CD4-positive, alpha-beta T cell treated with Interleukin-6 for 4 hours (primary cell): ENCODE data around the gene ELL.

Experiments used
- DNase-seq: peaks from one replicate; pipeline ENCODE4 v3.0.0-alpha.2; 2020; ENCODE audit warnings: mixed read lengths

ELL gene

DNA sequence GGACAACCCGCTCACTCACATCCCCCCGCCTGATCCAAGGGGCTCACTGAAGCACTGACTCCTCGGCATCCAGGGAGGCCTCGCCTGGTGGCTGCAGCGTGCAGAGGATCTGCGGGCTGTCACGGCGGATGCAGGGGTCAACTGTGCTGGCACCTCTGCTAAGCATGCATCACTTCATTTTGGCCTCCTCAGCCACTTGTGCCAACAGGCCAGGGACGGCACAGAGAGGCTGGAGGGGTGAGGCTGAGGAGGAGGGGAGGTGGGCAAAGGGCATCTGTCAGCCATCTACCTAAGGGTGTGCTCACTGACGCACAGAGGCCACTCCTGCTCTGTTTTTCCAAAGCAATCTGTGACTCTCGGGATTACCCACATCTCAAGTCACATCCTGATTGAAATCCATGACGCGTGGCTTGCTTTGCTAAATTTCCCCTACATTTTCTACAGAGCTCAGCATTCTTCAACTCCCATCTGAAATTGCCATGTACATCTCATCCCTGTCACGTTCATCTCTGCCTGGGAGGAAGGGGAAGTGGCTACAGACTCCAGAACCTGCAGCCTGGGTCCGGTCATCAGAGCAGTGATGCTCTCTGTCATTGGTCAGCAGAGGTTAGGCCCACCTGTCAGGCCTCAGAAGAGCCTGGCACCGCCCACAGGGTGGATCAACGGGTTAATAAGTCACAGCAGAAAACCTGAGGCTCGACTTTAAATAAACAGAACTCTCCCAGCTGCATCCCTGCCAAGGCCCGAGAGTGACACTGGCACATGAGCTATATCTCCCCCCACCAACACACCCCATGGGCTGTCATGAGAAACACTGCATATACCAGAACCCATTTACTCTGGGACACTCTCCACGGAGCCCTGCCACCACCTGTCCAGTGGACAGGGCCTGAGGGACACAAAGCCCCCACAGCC lies 17.6 kb downstream of the ELL start:
- no peak for DNase-seq

GRCh38 chr19:18503337-18503970 lies 18.4 kb downstream of the ELL start:
- DNase-seq, result no peak

- no peak for DNase-seq
Observed at GRCh38 chr19:18502638-18503294, 19.1 kb downstream of the ELL start.

DNA sequence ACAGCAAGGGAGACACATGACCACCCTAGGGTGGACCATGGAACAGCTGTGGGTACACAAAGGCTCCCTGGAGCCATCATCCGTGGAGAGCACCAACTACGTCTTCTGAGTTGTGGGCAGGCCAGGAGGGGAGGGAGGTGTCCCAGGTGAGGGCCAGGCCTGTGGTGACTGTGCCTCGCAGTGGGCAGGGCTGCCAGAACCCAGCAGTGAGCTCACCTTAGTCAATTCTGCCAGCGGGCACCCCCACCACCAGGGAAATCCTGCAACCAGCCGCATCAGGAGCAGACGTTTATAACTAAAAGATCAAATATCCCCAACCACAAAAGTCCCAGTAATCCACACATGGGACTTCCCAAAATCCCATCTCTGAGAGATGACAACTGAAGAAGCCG lies 19.6 kb downstream of the ELL start:
- DNase-seq, result no peak

DNA sequence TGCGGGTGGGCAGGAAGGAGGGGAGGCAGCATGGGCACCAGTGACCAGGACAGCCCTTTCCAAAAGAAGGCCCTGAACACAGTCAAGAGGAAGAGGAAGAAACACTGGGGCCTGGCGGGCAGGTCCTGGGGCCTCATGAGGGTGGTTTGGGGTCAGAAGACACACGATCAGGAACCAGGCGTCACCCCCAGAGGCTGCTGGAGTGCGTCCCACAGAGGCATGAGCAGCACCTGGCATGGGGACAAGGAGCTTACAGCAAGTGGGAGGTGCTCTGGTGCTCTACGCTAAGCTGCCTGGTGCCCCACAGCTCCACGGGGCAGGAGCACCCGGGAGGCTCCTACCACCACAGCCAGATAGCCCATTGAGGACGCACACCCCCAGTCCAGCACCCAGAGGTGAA lies 20.0 kb downstream of the ELL start:
- no peak for DNase-seq

DNA sequence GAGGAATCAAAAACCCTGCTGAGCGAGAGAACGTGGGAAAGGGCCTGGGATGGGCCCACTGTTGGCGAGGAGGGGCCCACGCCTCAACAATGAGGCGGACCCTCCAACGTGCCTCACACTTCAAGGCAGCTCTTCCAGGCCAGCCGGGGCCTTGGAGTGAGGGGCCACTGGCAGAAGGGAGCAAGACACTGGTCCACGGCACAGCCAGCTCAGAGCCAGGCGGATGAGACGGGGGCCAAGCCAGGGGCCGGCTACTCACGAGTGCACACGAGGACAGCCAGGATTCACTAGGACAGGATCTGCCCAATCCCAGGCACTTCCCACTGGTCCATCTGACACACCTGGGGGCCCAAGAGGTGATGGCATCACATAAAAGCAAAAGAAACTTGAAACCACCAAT lies 20.5 kb downstream of the ELL start:
- DNase-seq, result no peak

GRCh38 chr19:18500799-18501198 lies 21.1 kb downstream of the ELL start:
- DNase-seq, result no peak

DNA sequence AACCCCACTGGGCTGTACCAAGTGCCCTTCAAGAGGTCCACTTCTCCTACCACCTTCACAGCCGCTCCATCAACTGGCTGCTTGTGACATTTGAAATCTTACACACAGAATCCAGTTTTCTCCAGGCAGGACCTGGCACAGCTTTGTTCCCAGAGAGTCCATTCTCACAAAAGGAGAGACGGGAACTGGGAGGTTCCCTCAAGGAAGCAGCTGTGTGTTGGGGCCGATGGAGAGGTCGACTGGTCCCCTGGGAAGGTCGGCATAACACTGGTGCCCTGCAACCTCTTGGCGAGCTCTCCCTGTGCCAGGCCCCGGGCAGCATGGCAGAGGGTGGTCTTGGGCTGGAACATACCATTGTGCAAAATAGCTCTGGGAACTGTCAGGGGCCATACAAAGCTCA lies 21.5 kb downstream of the ELL start:
- no peak for DNase-seq

DNA sequence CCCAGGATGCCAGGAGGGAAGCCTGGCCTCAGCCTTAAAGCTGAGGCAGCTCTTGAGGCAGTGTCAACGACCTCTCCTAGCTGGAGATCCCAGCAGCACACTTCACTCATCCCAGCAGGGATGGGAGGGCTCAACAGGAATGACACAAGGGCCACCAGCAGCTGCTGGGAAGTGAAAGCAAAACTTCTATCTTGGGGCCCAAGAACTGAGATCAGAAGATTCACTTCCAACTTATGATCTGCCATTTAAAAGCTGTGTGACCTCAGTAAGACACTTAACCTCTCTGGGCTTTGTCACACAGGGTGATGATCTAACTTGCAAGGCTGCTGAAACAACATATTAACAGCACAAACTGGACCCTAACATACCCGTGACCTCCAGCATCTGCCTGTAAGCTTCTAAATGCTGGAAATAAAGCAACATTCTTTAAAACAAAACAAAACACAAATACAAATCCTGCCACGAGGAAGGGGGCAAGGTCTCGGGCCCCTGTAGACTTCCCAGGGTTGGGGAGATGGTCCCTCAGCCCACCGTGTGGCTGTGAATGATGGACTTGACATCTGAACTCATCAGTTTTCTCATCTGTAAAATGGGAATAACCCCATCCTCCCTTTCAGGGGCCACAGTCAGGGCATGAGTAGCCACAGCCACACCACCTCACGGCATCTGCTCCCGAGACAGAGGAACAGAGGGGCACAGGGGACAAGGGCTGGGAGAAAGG lies 22.7 kb downstream of the ELL start:
- no peak for DNase-seq

DNA sequence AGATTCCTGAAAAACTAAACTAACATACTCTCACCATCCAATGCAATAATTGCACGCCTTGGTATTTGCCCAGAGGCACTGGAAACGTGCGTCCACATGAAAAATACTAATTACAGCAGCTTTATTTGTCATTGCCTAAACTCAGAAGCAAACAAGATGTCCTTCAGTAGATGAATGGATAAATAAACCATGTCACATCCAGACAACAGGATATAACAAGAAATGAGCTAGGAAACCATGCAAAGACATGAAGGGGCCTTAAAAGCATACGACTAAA lies 25.0 kb downstream of the ELL start:
- DNase-seq, result no peak

DNA sequence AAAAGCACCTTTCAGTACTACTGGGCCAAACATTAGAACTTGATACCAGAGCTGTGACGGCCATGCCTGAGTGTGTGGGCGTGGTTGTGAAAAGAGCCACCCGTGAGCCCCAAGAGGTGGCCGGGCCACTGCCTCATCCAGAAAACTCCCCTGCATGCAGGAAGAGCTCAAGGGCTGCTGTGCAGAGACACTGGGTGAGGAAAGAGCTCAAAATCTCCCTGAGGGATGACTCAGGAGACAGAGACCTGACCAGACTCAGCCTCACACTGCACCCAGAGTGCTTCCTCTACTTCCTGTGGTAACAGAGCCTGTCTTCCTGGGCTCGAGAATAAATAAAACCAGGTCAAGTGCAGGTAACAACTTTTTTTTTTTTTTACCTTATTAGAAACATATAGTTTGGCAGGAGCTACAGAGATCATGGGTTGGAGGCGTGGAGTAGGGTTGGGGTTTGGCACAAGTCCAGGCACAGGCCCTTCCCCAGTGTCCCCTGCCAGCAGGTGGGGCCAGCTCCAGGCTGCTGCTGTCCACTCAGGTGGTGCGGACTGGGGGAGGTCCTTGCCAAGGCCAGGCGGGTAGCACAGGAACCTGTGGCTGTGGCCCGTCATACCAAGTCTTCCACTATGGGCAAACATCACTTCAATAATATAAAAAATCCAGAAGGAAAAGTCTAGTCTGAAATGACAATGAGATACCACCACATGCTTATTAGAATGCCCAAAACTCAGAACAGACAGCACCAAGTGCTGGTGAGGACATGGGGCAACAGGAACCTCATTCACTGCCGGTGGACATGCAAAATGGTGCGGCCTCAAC lies 25.5 kb downstream of the ELL start:
- DNase-seq, result peak; percentile 77

DNA sequence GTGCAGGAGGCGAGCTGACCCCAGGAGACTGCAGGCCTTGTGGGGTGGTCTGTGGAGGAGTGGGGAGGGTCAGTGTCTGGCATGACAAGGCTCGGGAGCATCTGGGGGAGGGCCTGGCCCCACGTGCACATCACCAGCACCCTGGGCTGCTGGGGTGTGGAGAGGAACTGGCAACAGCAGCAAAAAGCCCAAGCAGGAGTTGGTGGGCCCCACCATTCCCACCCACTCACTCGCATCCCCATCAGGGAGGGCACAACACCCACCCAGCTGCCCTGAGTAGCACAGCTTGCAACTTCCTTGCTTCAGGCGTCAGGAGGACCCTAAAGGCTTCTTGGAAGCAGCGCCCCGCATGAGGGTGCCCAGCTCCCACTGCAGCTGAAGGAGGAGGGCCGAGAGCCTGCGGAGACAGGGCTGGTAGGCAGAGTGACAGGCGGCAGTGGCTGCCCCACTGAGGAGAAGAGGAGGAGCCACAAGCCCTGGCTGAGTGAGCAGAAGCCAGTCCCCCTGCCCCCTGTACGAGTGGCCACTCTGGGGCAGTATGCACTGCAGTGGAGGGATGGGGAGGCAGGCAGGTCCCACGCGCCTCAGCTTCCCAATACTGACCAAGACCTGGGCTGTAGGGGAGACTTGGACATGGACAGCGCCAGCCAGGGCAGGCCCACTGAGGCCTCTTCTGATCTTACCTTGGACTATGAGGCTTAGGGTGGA lies 26.5 kb downstream of the ELL start:
- DNase-seq, result no peak

DNA sequence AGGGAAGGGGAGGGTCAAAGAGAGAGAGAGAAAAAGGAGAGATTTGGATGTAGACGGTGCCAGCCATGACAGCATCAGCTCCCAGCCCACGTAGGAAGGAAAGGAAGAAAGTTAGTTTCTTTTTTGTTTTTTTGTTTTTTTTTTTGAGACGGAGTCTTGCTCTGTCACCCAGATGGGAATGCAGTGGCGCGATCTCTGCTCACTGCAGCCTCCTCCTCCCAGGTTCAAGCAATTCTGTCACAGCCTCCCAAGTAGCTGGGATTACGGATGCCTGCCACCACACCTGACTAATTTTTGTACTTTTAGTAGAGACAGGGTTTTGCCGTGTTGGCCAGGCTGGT lies 27.6 kb downstream of the ELL start:
- no peak for DNase-seq

- DNase-seq, result no peak
Observed at GRCh38 chr19:18493440-18494266, 28.2 kb downstream of the ELL start.

DNA sequence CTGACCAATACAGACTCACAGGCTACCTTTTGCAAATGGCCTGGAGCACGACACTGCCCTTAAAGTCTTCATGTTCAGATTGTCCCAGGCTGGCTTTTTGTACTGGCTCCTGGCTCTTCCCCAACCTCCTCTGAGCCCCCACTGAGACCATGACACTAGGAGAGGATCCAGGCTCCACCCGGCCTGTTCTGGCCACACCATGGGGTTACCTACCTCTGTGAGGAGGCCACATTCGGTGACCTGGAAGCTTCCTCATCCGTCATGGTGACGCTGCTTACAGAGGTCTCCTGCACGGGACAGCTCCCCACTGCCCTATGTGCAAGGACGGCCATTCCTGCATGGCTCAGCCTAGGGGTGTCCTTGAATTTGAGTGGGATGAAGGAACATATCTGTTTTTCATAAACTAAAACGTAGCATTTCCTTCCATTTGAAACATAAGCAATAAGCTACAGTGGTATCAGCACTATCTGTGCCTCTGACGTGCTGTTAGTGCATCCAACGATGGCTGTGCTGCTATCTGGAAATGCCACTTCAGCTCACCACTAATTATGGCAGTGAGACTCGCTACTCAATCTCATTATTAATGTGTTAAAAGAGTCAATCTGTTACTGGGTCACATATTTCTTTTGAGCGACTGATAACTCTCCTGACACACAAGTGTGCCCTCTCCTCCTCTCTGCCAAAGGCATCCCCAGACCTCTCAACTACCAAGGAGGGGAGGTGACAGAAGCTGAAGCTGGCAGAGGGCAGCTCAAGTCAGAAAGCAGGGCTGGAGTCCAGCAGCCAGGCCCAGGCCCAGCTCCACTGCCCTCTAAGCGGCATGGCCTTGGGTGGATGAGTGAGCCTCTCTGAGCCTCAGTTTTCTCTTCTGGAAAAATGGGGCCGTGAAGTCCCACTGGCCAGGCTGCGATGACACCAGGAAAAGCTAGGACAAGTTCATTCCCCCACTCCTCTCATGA lies 29.6 kb downstream of the ELL start:
- DNase-seq, result no peak

DNA sequence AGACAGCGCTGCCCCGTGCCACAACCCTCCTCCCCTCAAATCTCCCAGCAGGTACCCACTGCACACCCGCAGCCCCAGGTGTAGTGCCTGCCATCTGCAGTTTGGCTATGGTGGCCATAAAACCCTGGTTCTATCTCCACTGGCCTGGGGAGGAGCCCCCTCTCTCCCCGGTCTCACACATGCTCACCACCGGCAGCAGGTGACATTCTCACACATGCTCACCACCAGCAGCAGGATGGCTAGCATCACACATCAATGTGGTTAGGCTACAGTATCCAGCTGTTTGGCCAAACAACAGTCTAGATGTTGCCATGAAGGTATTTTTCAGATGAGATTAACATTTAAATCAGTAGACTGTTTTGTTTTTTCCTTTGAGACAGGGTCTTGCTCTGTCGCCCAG lies 31.1 kb downstream of the ELL start:
- DNase-seq, result no peak

DNA sequence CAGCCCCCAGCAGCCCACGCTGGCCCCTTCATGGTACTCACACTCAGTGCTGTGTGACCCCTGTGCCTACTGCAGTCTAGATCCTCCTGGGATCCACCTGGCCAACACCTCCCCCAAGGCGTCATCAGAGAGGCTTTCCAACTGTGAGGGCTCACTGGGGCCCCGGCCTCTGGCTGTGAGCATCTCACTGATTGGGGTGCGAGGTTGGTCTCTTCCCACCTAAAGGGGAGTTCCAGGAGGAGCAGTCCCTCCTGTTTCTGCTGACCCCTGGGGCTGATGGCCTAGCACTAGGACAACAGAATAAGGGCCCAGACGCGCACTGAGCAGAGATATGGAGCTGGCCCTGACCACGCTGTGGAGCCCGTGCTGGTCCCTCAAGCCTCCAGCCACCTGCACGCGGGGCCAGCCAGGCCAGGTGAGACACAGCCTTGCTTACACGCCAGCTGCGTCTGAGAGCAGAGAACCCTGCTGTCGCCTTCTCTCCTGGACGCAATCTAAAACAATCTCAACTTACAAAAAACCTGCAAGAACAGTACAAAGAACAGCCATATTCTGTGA lies 32.2 kb downstream of the ELL start:
- DNase-seq, result no peak

GRCh38 chr19:18488838-18489626 lies 32.8 kb downstream of the ELL start:
- peak; percentile 34 for DNase-seq

DNA sequence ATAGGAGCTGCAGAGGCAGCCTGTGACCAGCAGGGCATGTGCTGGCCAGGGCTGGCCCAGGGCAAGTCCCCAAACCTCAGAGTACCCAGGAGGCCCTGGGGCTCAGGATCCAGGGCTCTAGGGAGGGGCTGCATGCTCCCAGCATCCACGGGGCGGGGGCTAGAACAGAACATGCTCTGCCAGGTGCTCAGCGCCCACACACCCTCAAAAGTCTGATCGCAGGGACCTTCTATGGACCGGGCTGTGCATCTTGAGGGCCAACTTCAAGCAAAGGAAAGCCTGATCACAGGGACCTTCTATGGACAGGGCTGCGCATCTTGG lies 33.5 kb downstream of the ELL start:
- DNase-seq, result no peak
